EL (cell line): ENCODE results near the gene DSCAML1.

Experiments used
- DNase-seq: peaks from one replicate; pipeline ENCODE4 v3.0.0-alpha.2; 2016

Gene DSCAML1

DNA sequence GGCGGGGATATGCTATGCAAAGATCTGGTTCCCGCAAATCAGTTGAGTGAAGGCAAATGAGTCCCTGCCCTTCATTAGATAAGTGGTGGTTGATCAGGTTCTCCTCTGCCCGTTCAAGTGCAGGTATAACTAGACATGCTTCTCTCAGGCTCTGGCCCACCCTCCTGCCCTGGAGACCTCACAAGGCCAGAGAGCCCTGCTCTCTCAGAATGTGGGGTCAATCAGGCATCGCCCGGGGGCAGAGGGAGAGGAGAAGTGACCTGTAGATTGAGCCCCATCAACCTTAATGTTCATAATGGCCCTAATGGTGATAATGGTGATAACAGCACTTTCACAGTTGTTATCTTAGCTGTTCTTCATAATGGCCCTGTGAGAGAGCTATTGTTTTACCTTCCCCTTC, 224.3 kb downstream of the DSCAML1 start:
- DNase-seq = no peak

DNA sequence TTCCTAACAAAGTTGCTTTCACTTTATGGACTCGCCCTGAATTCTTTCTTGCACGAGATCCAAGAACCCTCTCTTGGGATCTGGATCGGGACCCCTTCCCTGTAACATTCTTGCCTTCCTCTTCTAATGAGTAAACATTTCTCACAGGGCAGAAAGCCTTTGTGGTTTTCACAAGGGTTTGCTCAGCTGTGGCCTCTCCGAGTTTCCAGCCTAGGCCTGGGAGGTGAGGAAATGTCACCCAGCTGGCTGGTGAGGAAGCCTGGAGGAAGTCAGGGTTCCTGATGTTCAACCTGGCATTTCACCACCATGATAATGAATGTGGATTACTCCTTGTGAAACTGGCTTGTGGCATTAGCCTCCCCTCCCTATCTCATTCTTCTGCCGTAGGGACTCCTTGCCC, 224.9 kb downstream of the DSCAML1 start:
- DNase-seq = no peak

DNA sequence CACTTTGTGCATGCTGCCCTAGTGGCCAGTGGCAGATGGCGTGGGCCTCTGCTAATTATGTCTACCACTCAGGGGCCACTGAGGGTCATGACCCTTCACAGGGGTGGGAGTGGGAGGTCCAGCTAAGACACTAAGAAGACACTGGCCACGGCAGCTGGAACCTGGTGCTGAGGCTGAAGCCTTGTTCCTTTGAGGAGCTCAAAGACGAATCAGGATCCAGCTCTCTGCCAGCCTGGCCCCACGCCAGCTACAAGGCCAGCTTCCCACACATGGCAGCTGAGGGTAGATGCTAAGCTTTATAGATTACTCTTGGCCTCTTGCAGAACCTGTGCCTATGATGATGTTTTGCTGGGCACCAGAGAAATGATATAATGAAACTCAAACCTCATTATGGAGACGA, 226.3 kb downstream of the DSCAML1 start:
- DNase-seq = no peak

DNA sequence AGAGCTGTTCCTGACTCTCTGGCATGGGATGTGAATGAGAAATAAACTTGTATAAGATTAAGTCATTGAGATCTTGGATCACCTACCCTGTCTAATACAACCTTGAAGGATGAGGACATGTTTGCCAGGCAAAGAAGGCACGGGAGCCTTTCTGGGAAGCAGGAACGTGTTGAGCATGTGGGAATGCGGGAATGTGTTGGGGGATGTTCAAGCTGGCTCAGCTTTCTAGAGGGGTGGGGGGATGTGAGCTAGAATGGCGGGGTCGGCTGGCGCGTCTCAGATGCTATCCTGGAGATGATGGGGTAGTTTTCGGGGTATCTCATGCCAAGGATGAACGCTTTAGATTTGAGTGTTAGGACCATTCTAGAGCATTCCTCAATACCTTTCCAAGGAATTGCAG, 227.1 kb downstream of the DSCAML1 start:
- DNase-seq = no peak

DNA sequence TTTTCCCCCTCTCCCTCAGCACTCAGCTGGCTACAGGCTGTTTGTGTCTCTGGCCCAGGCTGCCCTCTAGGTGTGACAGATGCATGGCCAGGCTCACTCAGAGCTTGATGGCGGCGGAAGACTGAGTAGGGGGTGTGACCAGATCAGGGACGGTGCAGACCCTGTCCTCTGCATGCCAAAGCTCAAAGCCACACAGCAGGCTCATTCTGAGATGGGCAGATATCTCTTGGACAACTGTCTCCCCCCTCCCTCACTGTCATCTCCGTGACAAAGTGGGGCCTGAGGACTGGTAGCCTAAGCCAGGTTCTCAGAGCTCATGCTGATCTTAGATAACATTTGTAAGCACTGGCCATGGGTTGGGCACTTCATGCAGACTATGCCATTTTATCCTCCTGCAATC, 231.3 kb downstream of the DSCAML1 start:
- DNase-seq = no peak

DNA sequence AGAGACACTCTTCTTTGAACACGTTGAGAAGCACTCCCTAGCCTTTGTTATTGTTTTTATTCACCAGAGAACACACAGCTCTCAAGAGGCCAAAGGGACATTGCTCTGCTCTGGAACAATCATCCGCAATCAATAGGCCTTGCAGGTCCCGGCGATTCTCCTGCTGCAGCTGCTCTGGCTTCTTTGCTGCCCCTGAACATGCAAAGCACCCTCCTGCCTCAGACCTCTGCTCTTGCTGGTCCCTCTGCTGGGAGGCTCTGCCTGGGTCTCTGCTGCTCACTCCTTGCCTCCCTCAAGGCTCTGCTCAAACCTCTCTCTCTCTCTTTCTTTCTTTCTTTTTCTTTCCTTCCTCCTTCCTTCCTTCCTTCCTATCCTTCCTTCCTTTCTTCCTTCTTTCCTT, 232.7 kb downstream of the DSCAML1 start:
- no peak for DNase-seq

DNA sequence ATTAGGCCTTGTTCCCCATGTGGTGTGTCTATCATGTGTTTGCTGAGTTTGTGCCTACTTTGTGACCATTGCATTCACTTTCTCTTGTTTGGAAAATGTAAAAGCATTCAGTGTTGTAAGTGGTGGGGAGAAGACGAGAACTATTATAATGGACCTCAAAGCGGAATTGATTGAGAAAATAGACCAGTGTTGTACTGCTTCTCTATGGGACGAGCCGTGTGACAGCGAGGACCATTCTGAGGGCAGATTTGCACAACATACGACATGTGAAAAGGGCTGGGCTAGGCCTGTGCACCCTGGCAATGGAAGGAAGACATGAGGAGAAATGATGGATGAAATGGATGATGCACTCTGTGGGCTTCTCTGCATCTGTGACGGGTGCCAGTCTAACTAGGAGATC, 233.5 kb downstream of the DSCAML1 start:
- no peak for DNase-seq

DNA sequence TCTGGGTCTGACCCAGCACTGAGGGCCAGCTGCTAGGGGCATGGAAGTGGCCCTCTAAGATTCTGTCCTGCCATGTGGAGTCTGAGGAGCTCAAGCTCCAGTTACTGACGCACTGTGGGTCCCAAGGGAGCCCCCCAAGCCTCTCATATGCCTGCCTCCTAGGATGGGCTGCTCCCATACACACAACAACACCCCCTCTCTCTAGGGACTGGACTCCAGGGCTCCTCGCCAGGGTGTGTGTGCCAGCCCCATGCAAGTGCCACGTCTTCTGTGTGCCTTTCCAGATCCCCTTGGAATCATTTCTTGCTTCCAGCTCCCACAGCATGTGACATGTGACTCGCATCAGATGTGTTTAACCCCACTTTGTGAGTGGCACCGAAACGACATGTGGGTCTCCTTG, 234.9 kb downstream of the DSCAML1 start:
- DNase-seq = no peak

DNA sequence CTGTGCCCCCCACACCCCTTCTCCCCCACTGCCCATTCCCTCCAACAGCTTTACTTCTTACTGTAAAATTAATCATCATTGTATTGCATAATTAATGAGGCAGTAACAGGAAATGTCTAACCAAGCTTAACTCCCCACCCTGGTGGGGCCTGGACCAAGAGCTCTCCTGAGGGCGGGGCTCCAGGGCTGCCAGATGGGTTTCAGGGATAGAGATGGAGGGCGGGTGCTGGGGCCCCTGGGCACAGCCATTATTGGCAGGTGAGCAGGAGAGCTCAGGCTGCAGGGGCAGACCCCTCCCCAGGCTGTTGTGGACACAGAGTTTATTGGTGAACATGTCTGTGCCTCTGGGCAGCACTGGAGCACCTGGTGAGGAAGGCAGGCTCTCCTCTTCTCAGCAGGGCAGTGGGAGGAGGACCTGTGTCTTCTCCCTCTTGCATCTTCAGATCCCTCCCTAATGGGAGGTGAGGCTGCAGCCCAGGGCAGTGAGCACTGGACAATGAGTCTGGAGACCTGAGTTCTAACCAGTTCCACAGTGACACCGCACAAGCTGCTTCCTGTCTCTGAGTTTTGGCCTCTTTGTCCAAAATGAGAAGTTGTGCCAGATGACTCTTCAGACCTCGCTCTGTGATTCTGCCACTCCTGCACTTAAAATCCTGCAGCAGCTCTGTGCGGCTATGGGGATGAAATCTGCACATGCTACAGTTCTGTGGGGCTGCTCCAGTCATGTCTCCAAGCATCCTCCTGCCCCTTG, 236.1 kb downstream of the DSCAML1 start:
- DNase-seq = no peak

DNA sequence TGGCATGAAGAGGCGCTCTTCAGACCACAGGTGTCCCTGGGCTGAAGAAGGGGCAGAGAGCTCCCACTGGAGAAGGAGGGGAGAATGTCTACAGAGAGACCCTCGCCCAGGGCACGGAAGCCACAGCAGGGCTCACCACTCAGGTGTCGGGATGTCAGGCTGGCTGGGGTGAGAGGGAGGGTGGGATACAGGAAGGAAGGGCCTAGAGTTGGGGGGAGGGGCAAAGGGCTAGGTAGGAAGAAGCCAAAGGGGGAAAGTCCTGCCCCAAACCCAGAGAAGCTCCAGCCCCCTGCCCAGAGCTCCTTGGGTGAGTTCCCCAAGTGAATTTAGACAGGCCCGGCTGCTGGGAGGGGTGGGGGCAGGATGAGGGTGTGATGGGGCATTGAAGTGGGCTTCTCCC, 237.3 kb downstream of the DSCAML1 start:
- DNase-seq = no peak

DNA sequence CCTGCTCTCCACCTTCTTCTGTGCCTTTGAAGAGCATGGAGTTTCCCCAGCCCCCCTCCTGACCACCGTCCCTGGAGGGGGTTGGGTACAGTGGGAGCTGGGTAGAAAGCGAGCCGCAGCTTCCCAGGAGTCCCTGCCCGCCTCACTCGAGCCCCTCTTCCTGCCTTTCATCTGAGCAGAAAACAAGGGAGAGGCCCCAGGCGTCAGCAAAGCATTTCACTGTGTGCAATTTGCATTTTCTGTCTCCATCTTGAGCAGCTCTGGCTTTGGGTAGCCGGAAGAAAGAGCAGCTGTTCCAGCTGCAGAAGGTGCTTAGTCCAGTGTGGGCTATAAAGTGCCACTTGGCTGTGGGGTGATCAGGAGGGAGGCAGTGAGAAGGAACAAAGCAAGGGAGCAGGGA, 239.7 kb downstream of the DSCAML1 start:
- DNase-seq = no peak

DNA sequence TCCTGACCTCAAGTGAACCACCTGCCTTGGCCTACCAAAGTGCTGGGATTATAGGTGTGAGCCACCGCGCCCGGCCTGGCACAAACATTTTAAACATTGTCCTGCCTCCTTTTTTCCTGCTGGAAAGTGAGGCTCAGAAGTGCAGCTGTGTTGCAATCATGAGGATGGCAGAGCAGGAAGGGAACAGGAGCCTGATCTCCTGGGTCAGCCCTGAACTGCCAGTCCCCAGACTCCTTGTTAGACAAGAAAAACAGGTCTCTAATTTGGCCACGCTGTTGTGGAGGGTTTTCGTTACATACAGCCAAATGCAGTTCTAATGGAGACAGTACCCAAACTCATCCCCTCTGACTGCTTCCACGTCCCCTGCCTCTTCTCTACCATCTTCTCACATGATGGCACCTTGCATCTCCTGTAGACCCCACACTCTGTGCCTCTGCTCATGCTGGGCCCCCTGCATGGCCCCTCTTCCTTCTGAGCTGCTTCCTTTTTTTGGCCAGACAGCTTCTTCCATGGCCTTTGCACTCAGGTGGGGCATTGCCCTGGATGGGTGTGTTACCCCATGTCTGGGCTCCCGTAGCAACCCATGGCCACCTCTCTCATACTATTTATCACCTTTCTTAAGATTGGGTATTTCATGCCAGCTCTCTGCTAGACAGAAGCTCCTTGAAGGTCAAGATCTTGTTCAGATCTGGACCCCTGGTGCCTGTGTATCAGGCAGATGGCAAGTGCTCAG, 242.2 kb downstream of the DSCAML1 start:
- no peak for DNase-seq

DNA sequence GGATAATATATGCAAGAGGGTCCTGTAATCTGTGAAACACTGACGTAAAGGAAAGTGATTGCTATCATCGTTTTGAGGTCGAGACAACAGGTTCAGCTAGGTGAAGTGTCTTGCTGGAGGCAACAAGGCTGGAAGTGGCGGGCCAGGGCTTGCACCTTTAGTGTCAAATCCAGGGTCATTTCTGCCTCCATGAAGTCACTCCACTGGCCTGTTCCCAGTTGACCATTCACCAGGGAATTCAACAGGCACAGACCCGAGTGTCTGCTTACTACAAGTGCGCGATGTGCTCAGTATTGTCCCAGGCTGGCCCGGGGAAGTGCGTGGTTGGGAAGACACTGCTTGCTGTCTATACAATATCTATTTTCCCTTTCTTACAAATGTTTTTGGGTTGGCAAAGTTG, 244.4 kb downstream of the DSCAML1 start:
- no peak for DNase-seq

DNA sequence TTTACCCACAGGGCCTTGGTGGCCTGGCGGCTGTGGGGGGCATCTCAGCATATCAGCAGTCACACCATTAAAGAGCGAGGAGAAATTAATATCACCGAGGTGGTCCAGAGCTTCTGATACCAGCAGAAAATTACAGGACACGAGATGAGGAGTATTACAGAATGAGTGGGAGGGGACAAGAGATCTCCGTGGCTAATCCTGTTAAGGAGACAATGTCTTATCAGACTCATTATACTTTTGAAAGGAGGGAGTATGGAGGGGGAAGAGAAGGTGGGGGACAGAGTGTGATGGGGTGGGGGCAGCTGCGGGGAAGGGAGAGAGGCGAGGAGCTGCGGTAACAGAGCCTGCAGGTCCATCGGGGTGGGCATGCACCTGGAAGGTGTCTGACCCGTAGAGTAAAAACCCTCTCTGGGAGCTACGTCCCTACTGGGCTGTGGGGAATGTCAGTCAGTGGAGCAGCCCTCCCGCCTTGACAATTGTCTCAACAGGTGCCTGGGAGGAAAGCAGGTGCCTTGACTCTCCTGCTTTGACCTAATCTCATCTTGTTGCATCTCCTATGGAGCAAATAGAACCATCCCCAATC, 245.2 kb downstream of the DSCAML1 start:
- DNase-seq = no peak

DNA sequence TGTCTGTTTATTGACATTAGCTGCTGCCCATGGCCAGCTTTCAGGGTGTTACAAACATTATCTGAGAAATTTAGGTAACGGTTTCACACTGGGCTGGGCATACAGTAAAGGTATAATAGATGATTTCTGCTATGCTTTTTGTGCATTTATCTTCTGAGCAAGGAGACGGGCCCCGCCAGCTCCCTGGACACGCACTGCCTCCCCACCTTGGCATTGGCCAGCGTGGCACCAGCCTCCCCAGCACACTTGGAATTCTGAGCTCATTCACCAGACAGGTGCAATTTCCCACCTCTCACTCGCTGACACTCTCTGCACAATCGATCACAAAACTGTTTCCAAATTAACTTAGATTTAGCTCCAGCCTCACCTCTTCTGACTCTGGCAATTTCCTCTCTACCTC, 246.6 kb downstream of the DSCAML1 start:
- no peak for DNase-seq

DNA sequence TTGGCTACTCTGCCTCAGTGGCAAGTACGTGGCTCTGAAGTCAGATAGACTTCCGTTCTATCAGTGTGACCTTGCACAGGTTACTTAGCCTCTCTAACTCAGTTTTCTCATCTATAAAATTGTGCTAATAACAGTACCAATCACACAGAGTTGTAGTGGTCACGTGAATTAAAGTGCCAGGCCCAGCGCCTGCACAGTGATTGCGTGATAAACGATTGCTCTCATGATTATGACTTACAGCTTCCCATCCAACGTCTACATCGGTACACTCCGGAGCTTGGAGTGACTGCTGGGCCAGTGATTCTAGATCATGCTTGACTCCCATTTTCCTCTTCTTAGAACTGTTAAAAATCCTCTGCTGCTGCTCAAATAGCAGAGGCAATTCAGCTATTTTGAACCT, 247.6 kb downstream of the DSCAML1 start:
- no peak for DNase-seq

DNA sequence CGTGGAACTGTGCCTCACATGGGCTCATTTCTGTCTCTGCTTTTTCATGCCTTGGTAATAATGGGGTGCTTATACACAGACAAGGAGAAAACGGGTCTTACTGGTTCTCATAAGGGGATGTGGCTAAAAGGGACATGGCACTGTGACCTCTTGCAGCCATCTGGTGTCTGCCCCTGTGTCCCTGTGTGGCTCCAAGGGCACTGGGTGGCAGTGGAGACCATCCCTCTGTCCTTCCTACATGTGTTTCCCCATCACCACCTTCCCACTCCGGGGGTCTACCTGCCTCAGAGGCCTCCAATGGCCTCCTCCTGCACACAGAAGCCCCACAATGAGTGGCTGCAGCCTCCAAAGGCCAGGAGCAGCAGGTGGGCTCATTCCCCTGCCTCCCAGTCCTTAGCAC, 248.1 kb downstream of the DSCAML1 start:
- DNase-seq = no peak

DNA sequence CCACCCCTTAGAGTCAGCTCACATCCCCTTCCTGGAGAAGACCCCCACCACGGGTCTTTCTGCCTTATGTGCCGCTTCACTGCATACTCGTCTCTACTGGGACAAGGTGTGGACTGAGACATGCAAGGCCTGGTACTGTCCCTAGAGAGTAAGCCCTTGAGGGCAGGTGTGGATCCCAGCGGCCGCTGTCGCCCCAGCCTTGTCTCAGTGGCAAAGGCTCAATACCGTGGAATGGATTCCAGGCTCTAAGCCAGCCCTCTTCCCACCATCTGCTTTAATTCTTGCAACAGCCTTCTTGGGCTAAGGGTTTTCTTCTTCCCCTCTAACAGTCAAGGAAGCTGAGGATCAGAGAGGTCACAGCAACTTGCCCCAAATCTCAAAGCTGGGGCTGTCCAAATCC, 249.1 kb downstream of the DSCAML1 start:
- DNase-seq = no peak

DNA sequence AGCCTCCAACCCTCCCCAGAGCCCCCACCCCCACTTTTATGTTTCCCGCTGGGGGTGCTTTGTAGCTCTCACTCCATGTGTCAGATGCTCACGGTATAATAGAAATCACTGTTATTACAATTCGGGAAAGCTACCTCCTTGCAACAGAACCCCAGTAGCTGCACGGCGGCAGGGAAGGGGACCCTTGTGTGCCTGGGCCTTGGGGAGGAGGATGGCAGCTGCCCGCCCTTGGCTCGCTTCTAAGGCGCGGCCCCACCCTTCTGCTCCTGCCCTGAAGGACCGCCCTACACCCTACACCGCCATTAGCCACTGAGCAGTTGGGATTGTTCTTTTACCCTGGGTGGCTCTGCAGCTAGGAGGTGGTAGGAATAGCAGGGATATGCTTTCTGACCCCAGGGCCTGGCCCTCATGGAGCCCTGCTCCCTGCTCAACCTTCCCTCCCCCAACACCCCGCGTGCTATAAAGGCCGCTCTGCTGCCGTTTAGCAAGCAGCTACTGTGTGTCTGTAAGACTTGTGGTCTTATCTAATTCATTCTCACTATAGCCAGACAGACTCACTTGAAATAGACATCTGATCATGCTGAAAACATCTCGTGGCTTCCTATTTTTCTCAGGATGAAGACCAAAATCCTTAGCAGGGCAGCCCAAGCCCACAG, 249.7 kb downstream of the DSCAML1 start:
- no peak for DNase-seq

DNA sequence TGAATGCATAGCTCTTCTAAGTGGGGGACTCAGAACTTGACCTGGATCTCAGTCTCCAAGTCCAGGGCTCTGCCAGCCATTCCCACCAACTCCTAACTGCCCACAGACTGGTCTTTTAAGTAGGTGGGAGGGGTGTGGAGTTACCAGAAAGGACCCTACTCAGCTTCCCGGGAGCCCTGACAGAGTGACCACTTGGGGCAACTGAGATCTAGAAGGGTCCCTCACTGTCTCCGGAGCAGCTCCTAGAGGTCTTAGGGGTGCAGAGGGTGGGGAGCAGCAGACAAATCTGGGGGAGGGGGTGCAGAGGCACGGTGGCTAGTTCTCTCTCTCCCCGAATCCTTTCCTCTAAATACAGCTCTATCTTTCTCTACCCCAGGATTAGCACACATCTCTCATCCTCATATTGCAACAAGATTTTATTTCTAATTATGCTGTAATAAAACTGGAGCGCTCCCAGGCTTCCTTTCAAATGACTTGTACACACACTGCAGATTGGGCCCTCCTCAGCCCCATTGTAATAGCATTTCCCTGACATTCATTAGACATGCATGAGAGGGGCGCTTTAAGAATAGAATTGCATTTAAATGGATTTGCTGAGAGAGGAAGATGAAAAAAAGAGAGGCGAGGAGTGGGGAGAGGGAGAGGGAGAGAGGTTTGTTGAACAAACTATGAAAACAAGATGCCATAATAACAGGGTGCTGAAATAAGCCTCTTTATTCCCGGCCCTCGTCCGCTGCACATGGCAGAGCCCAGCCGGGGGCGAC, 250.4 kb downstream of the DSCAML1 start:
- DNase-seq = no peak

DNA sequence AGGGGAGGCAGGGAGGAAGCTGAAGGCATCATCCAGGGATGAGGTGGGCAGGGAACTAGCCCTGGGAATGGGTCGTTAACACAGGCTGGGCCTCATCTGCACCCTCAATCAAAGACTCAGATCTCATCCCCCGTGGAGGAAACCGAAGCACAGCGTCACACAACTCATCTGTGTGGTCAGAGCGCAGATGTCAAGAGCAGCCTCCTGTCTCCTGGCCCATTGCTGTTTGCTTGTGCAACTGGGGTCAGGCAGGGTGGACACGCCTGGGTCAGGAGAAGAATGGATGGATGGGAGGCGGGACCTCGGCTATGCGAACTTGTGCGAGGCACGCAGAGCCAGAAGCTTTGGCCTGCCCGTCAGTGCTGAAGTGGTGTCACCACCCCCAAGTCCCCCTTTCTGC, 251.3 kb downstream of the DSCAML1 start:
- no peak for DNase-seq

DNA sequence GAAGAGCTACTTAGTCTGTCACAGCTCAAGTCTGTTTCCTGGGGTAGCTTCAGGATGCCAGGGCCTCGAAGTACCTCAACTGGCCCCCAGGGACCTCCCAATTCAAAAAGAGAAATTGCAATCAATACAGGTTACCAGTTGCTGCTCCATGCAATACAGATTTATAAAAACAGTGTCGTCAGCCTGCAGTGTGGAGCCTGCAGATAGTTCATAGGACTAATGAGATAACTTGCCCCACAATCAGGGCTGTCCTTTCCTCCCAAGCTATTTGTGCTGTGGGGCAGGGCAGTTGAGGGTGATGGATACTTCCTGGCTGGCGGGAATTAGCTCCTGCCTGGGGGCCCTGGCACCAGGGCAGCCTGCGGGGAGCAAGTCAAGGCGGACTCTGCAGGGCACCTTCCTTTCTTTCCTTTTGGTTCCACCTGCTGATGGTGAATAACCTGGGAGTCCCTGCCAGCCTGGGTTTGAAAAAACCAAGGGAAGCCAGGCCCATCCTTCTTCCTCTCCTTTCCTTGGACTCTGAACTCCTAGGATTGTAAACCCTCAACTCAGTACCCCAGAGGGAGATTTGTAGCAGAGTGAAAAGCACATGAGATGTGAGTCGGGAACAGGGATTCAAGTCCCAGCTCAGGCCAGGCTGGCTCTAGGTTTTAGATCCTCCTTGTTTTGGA, 252.8 kb downstream of the DSCAML1 start:
- DNase-seq = no peak

DNA sequence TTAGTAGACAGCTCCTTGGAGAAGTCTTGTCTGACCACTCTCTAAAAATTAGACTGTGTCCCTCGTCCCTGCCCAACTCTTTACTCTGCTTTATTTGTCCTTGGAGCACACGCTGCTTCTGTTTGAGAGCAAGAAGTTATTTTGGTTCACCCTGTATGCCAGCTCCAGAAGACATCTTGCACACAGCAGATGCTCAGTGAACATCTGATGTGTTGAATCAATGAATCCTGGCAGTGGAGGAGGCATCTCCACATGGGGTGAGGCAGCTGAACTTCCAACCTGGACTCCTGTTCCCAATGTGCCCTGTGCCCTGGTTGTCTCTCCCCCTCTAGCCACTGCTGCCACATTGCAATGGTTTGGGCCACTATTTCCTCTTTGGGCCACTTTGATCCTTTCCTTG, 255.8 kb downstream of the DSCAML1 start:
- no peak for DNase-seq
